Astrocyte (in vitro differentiated cells and primary cell): ENCODE results near the gene DYNC1I1.

Experiments used
- EZH2 ChIP-seq: IDR thresholded peaks from 2 replicates; pipeline ENCODE4 v1.6.1; 2012; ENCODE audit warnings: mild to moderate bottlenecking, low read length, inconsistent platforms; ENCODE audit not compliant: insufficient read depth
- TF ChIP-seq, protein P1 (sequence below): IDR thresholded peaks from 2 replicates; pipeline ENCODE4 v1.5.1; 2011; ENCODE audit warnings: low read depth, mild to moderate bottlenecking, inconsistent platforms, low read length, moderate library complexity; ENCODE audit not compliant: insufficient read depth

DNA sequence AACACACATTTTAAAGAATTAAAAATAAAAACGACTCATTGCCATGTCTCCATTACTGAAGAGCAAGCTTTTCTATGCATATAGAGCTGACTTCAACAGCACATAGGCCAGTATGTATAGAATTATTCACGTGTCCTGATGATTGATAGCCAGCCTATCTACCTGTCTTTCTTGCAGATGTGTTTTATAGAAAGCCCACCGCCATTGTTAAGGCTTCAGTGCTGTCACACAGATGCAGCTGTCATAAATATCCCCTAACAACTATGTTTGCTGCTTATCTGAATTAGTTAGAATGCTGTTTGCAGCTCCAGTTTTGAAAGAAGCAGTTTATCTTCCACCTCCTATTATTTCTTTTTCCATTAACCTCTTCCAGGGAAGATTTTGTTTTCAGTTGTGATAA, 313.6 kb downstream of the DYNC1I1 start:
- TF ChIP-seq, protein P1, sequence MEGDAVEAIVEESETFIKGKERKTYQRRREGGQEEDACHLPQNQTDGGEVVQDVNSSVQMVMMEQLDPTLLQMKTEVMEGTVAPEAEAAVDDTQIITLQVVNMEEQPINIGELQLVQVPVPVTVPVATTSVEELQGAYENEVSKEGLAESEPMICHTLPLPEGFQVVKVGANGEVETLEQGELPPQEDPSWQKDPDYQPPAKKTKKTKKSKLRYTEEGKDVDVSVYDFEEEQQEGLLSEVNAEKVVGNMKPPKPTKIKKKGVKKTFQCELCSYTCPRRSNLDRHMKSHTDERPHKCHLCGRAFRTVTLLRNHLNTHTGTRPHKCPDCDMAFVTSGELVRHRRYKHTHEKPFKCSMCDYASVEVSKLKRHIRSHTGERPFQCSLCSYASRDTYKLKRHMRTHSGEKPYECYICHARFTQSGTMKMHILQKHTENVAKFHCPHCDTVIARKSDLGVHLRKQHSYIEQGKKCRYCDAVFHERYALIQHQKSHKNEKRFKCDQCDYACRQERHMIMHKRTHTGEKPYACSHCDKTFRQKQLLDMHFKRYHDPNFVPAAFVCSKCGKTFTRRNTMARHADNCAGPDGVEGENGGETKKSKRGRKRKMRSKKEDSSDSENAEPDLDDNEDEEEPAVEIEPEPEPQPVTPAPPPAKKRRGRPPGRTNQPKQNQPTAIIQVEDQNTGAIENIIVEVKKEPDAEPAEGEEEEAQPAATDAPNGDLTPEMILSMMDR = no peak
- no peak for TF ChIP-seq EZH2
